ENCODE data around the gene UBE4A. TPM values are rescaled to one million over a fixed set of nuclear protein-coding genes. Genes with fewer than 3 reads are reported as not detected.

UBE4A gene
- polyA plus RNA-seq, 1 donor (not counting 4 experiments of a cell fraction or from before 2014, with no cell fraction given): 19.5 TPM

DNA sequence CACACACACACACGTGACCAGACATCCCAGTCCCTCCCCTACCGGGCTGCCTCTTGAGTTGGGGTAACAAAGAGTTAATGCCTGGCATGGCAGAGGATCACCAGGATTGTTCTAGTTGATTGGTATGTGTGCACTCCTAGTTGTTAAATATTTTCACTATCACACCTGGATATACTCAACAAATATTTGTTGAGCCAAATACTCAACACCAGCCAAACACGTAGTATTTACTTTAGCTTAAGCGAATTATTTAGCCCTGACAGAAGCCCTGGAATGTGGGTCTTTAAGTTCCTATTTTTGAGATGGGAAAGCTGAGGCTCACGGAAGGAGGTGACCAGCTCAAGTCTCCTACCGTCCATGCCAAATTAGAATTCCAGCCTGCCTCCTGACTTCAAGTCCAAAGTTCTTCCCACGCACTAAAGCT is 44.4 kb upstream of the UBE4A start:
- Histone ChIP-seq H3K4me1 (ENCODE audit: control insufficient read depth, extremely low read depth, insufficient read depth, low read length) (peaks cover 14% of the 10 kb centered on the region), H3K9ac (ENCODE audit: control insufficient read depth, extremely low read depth, insufficient read depth, low read length) (no peak overlapping the region), H3K27ac (ENCODE audit: control insufficient read depth, insufficient read depth, low read length) (no peak overlapping the region), H2AFZ (ENCODE audit: control insufficient read depth, low read length) (no peak overlapping the region), H3K4me2 (ENCODE audit: control insufficient read depth, extremely low read depth, insufficient read depth, low read depth, low read length) (no peak overlapping the region), H3K9me3 (ENCODE audit: control insufficient read depth, low read depth, low read length) (no peaks in the 10 kb centered on the region), H4K20me1 (ENCODE audit: control insufficient read depth, extremely low read depth, insufficient read depth, low read length) (no peaks in the 10 kb centered on the region), H3K79me2 (ENCODE audit: control insufficient read depth, insufficient read depth, low read length) (no peaks in the 10 kb centered on the region), H3K9me1 (ENCODE audit: control insufficient read depth, extremely low read depth, insufficient read depth, low read length) (no peaks in the 10 kb centered on the region), H3K4me3 (ENCODE audit: control insufficient read depth in 2 of 3, extremely low read depth in 1 of 3, insufficient read depth in 2 of 3, low read depth in 1 of 3, low read length in 3 of 3) (no peak overlapping the region), H3K27me3 (ENCODE audit: control insufficient read depth, extremely low read depth, insufficient read depth, low read length) (peaks cover 9% of the 10 kb centered on the region), H3K36me3 (ENCODE audit: control insufficient read depth in 2 of 2, extremely low read depth in 1 of 2, insufficient read depth in 2 of 2, low read length in 2 of 2) (no peaks in the 10 kb centered on the region)
- no peak for DNase-seq (ENCODE audit: low read depth, low spot score)
- no peak for TF ChIP-seq EZH2 (IDR thresholded peaks at IDR 0.05; ENCODE audit: low read length)
- TF ChIP-seq, protein P1, sequence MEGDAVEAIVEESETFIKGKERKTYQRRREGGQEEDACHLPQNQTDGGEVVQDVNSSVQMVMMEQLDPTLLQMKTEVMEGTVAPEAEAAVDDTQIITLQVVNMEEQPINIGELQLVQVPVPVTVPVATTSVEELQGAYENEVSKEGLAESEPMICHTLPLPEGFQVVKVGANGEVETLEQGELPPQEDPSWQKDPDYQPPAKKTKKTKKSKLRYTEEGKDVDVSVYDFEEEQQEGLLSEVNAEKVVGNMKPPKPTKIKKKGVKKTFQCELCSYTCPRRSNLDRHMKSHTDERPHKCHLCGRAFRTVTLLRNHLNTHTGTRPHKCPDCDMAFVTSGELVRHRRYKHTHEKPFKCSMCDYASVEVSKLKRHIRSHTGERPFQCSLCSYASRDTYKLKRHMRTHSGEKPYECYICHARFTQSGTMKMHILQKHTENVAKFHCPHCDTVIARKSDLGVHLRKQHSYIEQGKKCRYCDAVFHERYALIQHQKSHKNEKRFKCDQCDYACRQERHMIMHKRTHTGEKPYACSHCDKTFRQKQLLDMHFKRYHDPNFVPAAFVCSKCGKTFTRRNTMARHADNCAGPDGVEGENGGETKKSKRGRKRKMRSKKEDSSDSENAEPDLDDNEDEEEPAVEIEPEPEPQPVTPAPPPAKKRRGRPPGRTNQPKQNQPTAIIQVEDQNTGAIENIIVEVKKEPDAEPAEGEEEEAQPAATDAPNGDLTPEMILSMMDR (optimal IDR thresholded peaks at IDR 0.05 in 1 of 3, IDR thresholded peaks at IDR 0.05 in 1 of 3, conservative IDR thresholded peaks at IDR 0.05 in 1 of 3; ENCODE audit: extremely low read depth in 1 of 3, insufficient read depth in 2 of 3, low read length in 3 of 3): no peak
- dilution Hi-C loops (cut with MboI; ENCODE audit: extremely low pct_ligation_motif_present, low sequenced_read_pairs): no loop called here
- no peak for FAIRE-seq

DNA sequence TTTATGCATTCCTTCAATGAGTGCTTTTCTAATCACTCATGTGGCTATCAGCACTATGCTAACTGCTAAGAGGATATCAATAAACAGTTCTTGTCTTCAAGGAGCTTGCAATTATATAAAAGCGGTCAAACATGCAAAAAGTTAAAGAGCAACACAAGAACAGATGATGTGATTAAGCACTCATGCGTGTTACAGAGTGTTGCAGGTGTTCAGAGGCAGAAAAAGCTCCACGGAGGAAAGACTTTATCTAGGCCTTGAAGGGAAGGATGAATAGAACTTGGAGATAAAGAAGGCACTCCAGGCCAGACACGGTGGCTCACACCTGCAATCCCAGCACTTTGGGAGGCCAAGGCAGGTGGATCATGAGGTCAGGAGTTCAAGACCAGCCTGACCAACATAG is 41.3 kb upstream of the UBE4A start:
- peaks cover 9% of the 10 kb centered on the region for H3K27me3 ChIP-seq (ENCODE audit: control insufficient read depth, extremely low read depth, insufficient read depth, low read length)
- no peak for DNase-seq (ENCODE audit: low read depth, low spot score)
- H3K36me3 ChIP-seq (ENCODE audit: control insufficient read depth in 2 of 2, extremely low read depth in 1 of 2, insufficient read depth in 2 of 2, low read length in 2 of 2): no peaks in the 10 kb centered on the region
- no peaks in the 10 kb centered on the region for H3K9me3 ChIP-seq (ENCODE audit: control insufficient read depth, low read depth, low read length)
- H3K4me3 ChIP-seq (ENCODE audit: control insufficient read depth in 2 of 3, extremely low read depth in 1 of 3, insufficient read depth in 2 of 3, low read depth in 1 of 3, low read length in 3 of 3): no peak overlapping the region
- H3K79me2 ChIP-seq (ENCODE audit: control insufficient read depth, insufficient read depth, low read length): no peaks in the 10 kb centered on the region
- no peak overlapping the region for H3K9ac ChIP-seq (ENCODE audit: control insufficient read depth, extremely low read depth, insufficient read depth, low read length)
- H3K4me2 ChIP-seq (ENCODE audit: control insufficient read depth, extremely low read depth, insufficient read depth, low read depth, low read length): no peak overlapping the region
- no peak for FAIRE-seq
- dilution Hi-C loops (cut with MboI; ENCODE audit: extremely low pct_ligation_motif_present, low sequenced_read_pairs): no loop called here
- TF ChIP-seq EZH2 (IDR thresholded peaks at IDR 0.05; ENCODE audit: low read length): no peak
- TF ChIP-seq, protein P1 (optimal IDR thresholded peaks at IDR 0.05 in 1 of 3, IDR thresholded peaks at IDR 0.05 in 1 of 3, conservative IDR thresholded peaks at IDR 0.05 in 1 of 3; ENCODE audit: extremely low read depth in 1 of 3, insufficient read depth in 2 of 3, low read length in 3 of 3): no peak
- peaks cover 14% of the 10 kb centered on the region for H3K4me1 ChIP-seq (ENCODE audit: control insufficient read depth, extremely low read depth, insufficient read depth, low read length)
- H4K20me1 ChIP-seq (ENCODE audit: control insufficient read depth, extremely low read depth, insufficient read depth, low read length): no peaks in the 10 kb centered on the region
- H2AFZ ChIP-seq (ENCODE audit: control insufficient read depth, low read length): no peak overlapping the region
- no peaks in the 10 kb centered on the region for H3K9me1 ChIP-seq (ENCODE audit: control insufficient read depth, extremely low read depth, insufficient read depth, low read length)
- H3K27ac ChIP-seq (ENCODE audit: control insufficient read depth, insufficient read depth, low read length): no peak overlapping the region

Measured in keratinocyte (primary cell).